22Rv1 (cell line): Measurements from ENCODE around the gene MPRIP.

Source experiments
- ZFX ChIP-seq: fragments of 450-650 bp; IDR thresholded peaks from 2 replicates; pipeline ENCODE4 v1.6.1; 2017; ENCODE audit warnings: antibody characterized with exemption, borderline replicate concordance
- TF ChIP-seq, protein P1 (sequence below): fragments of 450-650 bp; IDR thresholded peaks from 2 replicates; pipeline ENCODE4 v1.5.1; 2017; ENCODE audit warnings: mild to moderate bottlenecking

DNA sequence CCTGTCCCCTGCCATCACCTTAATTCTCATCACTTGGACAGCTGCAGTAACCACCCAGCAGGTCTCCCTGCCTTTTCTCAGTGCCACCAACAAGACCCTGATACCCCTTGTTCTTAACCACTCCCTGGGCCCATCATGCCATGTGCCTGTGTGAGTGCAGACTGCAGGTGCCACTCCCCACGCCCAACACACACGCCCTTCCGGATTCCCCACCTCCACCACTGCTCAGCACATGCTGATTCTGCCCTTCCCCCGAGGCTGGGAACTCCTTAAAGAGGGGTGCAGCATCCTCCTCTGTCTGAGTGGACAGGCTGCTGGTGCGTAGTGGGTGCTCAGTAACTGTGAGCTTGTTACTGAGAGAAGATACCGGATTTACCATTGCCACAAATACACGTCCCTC is 111.5 kb downstream of the MPRIP start:
- TF ChIP-seq, protein P1, sequence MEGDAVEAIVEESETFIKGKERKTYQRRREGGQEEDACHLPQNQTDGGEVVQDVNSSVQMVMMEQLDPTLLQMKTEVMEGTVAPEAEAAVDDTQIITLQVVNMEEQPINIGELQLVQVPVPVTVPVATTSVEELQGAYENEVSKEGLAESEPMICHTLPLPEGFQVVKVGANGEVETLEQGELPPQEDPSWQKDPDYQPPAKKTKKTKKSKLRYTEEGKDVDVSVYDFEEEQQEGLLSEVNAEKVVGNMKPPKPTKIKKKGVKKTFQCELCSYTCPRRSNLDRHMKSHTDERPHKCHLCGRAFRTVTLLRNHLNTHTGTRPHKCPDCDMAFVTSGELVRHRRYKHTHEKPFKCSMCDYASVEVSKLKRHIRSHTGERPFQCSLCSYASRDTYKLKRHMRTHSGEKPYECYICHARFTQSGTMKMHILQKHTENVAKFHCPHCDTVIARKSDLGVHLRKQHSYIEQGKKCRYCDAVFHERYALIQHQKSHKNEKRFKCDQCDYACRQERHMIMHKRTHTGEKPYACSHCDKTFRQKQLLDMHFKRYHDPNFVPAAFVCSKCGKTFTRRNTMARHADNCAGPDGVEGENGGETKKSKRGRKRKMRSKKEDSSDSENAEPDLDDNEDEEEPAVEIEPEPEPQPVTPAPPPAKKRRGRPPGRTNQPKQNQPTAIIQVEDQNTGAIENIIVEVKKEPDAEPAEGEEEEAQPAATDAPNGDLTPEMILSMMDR: no peak
- TF ChIP-seq ZFX: no peak
